ENCODE data around the gene ETF1.
A peak's percentile ranks its signal among the peaks of the same experiment; 100 is the strongest.

The ETF1 gene

DNA sequence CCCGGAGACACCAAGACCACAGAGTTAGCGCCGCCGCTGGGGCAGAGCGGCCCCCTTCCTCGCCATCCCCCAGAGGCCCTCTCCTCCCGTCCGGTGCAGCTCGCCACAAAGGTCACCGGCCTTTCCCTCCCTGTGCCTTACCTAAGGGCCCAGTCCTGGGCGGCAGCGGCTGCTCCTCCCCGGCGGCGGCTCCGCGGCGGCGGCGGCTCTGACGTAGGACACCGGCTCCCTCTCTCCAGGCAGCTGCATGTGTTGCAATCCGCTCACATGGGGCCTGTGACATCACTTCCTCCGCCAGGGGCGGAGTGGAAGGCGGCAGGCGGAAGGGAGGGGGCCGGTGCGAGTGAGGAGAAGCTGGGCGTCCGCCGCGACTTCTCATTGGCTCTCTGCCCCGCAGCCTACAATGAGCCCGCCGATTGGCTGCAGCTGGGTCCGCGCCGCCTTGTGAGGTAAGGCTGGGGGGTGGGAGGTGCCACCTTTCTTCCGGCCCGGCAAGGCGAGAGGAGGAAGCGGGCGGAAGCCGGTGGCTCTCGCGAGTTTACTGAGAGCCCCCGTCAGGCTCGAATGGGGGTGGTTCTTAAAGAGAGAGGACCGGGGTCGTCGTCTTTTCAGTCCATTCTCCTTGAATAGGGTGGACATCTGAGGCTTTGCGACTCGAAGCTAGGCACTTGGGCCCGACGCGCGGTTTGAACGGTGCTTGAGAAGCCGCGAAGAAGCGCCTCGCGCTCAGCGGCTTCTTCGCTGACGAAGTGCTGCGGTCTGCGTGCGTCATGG, at the start of gene ETF1:
ETF1 (minus strand) TSS at position 281 of the 774 bp plus-strand sequence. CDS start 318 bp downstream, outside the sequence.
- DNase-seq (ENCODE audit: low read depth in 2 of 2), result peak; percentile 97 to 98

DNA sequence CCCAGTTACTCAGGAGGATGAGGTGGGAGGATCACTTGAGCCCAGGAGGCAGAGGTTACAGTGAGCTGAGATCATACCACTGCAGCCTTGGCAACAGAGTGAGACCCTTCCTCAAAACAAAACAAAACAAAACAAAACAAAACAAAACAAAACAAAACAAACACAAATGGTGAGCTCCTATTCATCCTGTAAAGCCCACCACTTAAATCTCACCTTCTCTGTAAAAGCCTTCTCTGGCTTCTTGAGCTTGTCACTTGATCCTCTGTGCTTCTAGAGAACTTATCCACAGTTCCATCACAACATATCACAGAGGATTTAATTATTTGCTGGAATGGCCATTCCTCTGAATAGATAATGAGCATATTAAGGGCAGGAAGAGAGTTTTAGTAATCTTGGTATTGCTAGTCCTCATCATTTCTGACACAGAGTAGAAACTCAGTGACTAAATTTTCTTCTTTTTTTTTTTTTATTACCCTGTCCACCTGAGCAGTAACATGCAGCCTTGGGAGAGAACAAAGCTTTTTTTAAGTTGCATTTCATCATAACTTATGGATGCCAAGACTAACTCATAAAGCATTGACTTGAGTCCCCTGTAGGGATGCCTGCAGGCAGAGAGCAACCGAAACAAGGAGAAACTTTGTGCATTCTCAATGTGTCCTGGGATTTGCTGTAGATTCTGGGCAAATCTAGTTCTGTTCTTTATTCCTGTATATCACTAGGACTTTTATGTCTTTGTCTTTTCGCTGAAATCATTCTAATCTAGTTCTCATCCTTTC, 45.2 kb upstream of the ETF1 start:
- no peak for DNase-seq (ENCODE audit: low read depth in 2 of 2)

DNA sequence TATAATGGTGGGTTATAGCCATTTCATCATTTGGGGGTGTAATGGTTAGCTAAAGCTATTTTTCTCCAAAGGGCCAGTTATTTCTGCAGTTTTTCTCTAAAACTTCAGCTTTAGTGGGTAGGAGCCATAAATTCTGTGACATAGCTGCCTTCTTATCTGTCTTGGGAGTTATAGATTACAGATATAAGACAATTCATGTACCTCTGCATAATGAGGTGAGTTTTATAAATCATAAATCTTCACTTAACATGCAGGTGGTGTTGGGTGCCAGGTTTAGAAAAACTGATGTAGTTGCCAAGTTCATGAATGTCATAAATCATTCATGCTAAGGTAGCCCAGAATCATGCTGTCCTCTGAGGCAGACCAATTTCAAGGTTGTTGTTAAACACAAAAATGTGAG, 42.1 kb upstream of the ETF1 start:
- no peak for DNase-seq (ENCODE audit: low read depth in 2 of 2)

DNA sequence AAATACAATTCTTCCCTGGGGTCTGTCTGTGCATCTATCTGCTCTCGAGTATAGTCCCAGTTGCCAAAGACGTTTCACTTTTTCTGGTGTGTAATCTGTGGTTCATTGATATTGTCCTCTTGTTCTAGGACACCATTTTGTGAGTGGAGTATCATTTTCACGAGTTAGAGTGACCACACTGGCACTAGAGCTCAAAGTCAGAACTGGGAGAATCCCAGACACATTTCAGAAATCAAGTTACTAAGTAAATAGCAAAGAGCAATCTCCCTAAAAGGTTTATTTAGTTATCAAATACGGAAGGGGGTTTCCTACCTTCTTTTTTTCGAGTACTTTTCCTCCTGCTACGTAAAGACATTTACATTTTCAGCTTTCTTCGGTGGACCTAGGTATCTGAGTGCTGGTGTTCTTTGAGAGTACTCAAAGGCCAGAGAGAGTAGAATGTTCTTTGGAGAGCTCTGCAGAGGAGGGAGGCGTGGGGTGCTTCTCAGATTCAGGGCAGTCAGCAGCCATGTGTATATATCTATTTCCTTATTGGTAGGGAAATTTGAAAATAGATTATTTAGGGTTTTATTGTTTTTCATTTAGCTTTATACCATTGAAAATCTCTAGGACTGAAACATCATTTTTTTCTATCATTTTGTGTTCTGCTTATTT, 41.1 kb upstream of the ETF1 start:
- DNase-seq (ENCODE audit: low read depth in 2 of 2), result no peak

DNA sequence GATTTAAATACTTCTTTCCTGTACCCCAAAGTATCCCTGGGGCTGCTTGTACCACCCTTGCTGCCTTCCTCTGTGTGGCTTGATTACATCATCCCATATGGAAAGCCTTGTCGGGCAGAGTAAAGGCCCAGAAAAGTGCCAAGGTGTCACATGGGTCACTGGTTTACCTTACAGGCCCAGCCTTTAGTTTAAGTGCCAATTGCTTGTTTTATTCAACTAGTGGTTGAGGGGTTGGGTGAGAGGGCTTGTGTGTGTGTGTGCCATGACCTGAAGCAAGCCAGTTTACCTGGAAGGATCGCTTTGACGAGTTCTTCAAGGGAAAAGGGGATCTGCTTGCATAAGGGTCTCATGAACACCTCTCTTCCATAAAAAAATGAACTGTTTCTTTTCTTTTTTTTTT, 39.9 kb upstream of the ETF1 start:
- DNase-seq (ENCODE audit: low read depth in 2 of 2), result no peak

DNA sequence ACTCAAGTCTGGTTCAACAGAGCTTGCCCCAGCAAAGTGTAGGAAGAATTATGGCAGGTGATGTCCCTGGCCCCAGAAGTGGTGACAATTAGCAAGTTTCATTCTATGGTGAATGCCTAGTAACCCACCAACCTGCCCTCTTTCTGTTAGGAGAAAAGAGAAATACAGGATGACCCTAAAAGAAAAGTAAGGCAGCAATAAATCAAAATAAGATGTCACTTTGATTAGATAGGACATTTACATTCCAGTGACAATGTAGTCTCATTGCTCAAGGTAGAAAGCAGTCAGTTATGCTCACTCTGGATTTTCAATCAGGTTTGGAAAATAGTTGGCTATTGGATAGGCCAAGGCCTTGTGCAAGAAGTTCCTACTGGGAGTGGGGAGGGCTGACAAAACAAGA, 37.7 kb upstream of the ETF1 start:
- no peak for DNase-seq (ENCODE audit: low read depth in 2 of 2)

DNA sequence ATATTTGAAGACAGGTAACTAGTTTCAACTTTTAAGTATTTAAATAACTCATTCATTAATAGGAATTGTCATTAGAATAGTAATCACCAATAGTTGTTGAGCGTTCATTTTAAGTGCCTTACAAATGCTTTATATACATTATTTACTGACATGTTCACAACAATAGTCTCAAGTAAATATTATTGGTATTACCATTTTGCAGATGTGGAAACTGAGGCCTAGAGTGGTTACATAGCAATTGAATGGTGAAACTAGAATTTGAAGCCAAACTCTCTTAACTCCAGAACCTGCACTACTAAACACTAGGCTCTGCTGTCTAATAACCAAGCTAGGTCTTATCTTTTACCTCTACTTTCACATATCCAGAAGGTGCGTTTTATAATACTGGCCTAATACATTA, 37.0 kb upstream of the ETF1 start:
- no peak for DNase-seq (ENCODE audit: low read depth in 2 of 2)

DNA sequence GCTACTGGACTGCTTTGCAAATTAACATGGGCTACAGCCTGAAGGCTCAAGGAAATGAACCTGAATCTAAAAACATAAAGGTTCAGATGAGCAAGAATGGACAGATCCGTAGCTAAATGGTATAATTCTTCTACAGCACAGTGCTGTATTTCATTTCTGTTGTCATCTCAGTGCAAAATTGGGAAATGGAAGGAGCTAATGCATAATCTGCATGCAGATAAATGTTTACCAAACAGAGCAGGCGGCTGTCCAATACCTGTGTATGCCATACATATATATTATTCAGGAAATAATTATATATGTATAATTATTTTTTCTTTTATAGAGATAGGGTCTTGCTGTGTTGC, 36.5 kb upstream of the ETF1 start:
- DNase-seq (ENCODE audit: low read depth in 2 of 2), result no peak

DNA sequence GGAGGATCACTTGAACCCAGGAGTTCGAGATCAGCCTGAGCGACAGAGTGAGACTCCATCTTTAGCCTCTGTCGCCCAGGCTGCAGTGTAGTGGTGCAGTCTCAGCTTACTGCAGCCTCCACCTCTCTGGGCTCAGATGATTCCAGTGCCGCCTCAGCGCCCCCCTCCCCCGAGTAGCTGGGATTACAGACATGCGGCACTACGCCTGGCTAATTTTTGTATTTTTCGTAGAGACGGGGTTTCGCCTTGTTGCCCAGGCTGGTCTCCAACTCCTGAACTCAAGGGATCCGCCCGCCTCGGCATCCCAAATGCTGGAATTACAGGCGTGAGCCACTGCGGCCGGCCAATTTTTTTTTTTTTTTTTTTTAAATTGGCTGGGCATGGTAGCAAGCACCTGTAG, 34.4 kb upstream of the ETF1 start:
- DNase-seq (ENCODE audit: low read depth in 2 of 2), result no peak

DNA sequence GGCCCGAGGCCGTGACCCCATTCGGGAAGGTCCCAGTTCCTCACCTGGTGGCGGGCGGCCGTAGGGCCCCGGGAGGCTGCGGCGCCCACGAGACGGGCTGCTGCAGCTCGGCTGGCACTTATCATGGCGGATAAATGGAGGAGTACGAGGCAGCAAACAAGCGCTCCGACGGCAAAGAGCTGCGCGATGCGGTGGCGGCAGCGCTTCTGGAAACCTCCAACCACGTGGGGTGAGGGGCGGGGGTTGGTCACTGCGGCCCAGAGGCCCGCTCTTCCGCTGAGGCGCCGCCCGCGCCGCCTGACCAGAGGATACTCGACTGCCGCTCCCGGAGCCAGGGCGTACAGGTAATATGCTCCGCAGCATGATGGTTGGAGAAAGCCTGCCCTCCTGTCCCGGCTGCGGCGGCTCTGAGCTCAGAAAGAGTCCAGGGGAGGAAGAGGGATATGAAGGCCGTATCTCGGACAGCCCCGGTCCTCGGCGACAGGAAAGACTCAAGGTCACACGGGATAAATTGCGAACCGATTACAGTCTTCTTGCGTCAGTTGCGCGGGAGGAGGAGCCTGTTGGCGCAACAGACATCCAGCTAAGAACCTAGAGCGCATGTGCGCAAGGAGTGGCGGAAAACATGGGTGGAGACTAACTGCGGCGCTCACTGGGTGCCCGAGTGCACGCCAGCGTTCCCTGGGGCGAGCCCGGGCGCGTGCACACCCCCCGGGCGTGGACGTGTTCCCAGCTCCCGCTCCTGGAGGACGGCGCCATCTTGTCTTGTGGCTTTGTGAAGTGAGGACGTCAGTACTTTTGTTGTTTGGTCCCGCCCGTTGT, 32.4 kb upstream of the ETF1 start, which contains the start of gene HSPA9:
HSPA9 (minus strand) TSS at position 208 of the 822 bp plus-strand sequence; CDS start at position 125, 83 bp downstream.
- peak; percentile 91 for DNase-seq (ENCODE audit: low read depth in 2 of 2)

DNA sequence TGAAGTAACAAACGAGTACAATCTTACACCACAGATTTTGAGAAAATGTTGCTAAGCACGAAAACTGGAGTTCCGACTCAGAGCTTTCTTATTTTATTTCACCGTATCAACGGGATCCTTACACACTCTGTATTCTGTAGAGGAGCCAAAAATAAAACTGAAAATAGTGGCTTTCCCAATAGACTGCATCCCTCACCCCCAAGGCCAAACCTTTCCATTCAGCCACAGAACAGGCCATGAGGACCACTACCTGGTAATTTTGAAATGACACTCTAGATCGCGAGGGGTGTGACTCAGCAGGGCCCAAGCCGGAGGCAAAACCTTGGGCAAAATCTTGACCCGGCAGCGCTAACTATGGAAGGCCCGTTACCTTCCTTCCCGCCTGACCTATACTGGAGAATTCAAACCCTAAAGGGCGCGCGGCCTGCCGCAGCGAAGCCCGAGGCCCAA, 31.7 kb upstream of the ETF1 start:
- peak; percentile 14 to 15 for DNase-seq (ENCODE audit: low read depth in 2 of 2)

DNA sequence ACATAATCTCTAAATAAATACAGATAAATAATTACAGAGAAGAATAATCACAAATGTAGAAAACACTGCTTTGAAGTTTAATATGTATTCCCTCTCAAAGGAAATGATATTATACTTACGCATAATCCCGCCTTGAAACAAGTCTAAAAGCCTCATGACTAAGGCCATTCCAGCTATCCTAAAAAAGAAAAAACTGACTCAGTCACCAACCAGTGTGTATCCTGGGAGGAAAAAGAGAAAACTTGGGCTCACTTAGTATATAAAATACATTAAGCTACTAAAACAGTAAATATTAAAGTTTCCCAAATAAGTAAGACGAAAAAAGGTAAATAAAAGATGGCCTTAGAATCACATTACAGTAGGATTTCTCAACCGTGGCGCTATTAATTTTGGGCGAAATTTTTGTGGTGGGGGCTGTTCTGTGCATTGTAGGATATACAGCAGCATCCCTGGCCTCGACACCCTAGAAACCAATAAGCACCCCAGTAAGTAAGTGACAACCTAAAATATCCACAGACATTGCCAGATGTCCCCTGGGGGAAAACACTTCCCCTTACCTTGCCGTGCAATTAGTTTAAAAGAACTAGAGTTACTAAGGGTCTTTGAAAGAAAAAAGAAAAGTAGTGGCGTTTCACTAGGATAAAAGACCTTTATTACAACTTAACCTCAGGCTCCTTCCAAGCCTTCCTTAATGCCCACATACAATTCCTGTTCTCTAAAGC, 31.1 kb upstream of the ETF1 start:
- DNase-seq (ENCODE audit: low read depth in 2 of 2), result no peak

DNA sequence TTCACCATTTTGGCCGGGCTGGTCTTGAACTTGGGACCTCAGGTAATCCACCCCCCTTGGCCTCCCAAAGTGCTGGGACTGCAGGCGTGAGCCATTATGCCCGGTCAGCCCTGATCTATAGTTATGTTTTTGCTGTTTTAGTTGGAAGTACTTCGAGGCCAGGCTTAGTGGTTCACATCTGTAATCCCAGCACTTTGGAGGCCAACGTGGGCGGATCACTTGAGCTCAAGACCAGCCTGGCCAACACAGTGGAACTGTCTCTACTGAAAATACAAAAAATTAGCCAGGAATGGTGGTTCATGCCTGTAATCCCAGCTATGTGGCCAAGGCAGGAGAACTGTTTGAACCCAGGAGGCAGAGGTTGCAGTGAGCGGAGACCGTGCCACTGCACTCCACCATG, 30.2 kb upstream of the ETF1 start:
- DNase-seq (ENCODE audit: low read depth in 2 of 2), result no peak

DNA sequence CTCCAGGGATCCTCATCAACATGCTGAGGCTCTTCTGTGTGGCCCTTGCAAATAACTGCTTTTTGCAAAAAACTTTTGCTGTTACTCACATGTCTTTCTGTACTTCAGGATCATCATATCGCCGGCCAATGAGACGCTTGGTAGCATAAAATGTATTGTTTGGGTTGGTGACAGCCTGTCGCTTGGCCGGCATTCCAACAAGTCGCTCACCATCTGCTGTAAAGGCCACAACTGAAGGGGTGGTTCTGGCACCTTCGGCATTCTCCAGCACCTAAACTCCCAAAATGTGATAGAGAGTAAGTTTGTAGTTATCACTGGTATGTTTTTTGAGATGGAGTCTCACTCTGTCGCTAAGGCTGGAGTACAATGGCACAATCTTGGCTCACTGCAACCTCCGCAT, 27.8 kb upstream of the ETF1 start:
- DNase-seq (ENCODE audit: low read depth in 2 of 2), result no peak

DNA sequence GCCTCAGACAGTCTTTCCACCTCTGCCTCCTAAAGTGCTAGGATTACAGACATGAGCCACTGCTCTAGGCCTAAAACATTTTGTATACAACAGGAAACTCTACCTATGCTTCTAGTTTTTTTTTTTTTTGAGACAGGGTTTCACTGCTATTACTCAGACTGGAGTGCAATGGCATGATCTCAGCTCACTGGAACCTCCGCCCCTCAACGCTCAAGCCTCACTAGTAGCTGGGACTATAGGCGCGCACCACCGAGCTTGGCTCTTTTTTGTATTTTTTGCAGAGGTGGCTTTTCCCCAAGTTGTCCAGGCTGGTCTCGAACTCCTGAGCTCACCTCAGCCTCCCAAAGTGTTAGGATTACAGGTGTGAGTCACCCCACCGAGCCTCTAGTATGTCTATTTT, 26.7 kb upstream of the ETF1 start:
- no peak for DNase-seq (ENCODE audit: low read depth in 2 of 2)

DNA sequence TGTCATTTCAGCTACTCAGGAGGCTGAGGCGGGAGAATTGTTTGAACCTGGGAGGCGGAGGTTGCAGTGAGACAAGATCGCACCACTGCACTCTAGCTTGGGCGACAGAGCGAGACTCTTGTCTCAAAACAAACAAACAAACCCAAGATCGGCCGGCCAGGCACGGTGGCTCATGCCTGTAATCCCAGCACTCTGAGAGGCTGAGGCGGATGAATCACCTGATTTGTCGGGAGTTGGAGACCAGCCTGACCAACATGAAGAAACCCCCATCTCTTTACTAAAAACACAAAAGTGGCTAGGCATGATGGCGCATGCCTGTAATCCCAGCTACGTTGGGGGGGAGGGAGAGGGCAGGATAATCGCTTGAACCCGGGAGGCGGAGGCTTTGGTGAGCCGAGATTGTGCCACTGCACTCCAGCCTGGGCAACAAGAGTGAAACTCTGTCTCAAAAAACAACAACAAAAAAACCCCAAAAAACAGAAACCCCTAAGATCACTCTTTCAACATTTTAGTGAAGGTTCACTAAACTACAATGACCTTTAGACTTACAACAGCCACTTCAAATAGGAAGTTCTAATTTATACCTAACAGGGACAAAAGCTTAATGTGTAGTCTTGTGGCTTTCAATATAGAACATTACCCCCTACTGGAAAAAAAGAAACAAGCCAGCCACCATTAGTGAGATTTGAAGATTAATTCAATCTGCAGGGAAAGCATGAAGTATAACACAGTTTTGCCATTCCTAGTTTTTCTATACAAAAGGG, 25.2 kb upstream of the ETF1 start:
- no peak for DNase-seq (ENCODE audit: low read depth in 2 of 2)

DNA sequence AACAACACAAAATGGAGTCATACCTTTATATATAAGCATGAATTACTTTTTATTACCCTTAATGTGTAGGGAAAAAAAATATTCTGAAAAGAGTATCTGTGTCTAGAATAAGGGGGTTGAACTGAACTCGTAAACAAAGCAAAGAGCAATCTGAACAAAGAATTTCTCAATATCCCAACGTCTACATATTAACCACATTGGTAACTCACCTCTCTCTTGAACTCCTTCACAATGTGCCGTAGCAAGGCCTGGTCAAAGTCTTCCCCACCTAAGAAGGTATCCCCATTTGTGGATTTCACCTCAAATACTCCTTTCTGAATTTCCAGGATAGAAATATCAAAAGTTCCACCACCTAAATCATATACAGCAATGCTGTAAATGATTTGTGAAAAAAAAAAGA, 23.8 kb upstream of the ETF1 start:
- DNase-seq (ENCODE audit: low read depth in 2 of 2), result no peak

DNA sequence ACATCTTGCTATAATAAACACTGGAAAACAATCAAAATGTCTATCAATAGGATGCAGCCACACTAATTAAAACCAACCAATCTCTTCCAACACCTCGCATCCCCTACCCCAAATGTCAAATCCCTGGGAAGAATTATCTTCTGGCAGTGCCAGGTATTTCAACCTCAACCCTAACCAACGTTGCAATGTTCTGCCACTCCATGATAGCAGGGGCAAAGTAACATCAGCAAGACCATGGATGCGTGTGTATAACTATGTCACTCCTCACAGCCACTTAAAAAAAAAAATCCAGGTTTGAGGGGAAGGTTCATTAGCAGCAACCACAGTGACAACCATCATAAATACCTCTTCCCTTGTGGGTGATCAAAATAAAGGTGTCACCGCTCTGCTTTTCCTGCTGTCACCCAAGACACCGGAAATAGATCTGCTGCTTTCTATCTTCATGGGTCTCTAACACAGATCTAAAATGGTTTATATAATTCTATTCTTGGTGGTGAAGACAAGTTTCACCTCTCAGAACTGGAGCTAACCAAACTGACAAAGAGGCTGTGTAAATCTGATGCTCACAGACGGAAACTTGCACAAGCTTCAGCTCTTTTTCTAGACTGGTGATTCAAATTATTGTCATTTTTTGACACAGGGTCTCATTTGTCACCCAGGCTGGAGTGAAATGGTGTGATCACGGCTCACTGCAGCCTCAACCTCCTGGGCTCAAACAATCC, 22.2 kb upstream of the ETF1 start:
- no peak for DNase-seq (ENCODE audit: low read depth in 2 of 2)

DNA sequence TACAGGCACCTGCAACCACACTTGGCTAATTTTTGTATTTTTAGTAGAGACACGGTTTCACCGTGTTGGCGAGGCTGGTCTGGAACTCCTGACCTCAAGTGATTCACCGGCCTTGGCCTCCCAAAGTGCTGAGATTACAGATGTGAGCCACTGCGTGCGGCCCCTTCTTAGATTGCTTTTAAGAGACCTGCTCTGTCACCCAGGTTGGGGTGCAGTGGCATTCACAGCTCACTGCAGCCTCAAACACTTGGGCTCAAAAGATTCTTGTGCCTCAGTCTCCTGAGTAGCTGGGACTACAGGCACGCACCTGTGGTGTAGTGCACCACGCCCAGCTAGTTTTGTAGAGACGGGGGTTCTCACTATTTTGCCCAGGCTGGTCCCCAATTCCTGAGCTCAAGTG, 21.2 kb upstream of the ETF1 start:
- no peak for DNase-seq (ENCODE audit: low read depth in 2 of 2)
